Measurements from ENCODE around the gene FAM53C.

FAM53C gene

DNA sequence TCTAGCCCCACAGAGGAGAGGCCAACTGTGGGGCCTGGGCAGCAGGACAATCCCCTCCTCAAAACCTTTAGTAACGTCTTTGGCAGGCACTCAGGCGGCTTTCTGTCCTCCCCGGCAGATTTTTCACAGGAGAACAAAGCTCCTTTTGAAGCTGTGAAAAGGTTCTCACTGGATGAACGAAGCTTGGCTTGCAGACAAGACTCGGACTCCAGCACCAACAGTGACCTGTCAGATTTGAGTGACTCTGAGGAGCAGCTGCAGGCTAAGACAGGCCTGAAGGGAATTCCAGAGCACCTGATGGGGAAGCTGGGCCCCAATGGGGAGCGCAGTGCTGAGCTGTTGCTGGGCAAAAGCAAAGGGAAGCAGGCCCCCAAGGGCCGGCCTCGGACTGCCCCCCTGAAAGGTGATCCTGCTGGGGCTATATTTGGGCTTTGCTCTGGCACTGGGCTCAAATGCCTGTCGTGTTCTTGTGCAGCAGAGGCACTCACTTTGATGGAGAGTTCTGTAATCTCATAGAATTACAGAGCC is 53.9 kb downstream of the FAM53C start:
- DNase-seq (ENCODE audit: low read depth in 2 of 2), result no peak

All from stimulated activated CD8-positive, alpha-beta memory T cell treated with anti-CD3 and anti-CD28 coated beads, Interleukin-15, amount 100 ng/mL, for 4 hours (primary cell).